CD14-positive monocyte (primary cell): ENCODE results near the gene SKA1. TPM values are rescaled to one million over a fixed set of nuclear protein-coding genes. Genes with fewer than 3 reads are reported as not detected.
"Not testable (repeated sequence)": the region's sequence is repeated elsewhere in the genome, so short reads cannot be mapped to it uniquely, and the experiment has no call there.

Source experiments
- DNase-seq, 3 donors: peaks; one replicate each; pipeline ENCODE4 v3.0.0-alpha.2; 2011 to 2022
- H2AFZ ChIP-seq: 2 replicates; pipeline ENCODE4 v1.6.0; 2012; ENCODE audit warnings: mild to moderate bottlenecking, low read depth, low read length, inconsistent platforms; ENCODE audit not compliant: insufficient read depth, poor library complexity, severe bottlenecking
- H3K27ac ChIP-seq, 2 donors: 1 replicate in 1 of 2; 2 replicates in 1 of 2; pipeline ENCODE4 v1.5.1; 2012 to 2013; ENCODE audit warnings: low read length in 2 of 2, control low read depth in 1 of 2, inconsistent platforms in 1 of 2, low read depth in 1 of 2, mild to moderate bottlenecking in 1 of 2
- H3K27me3 ChIP-seq, 2 donors: one replicate each; pipeline versions ENCODE4 v1.6.0 to v1.6.1; 2011 to 2013; ENCODE audit warnings: low read length in 2 of 2; ENCODE audit not compliant: control insufficient read depth in 2 of 2, insufficient read depth in 2 of 2
- H3K36me3 ChIP-seq, 2 donors: replicated peaks in 1 of 2; 1 replicate in 1 of 2; 2 replicates in 1 of 2; pipeline versions ENCODE4 v1.5.1 to v1.6.1; 2012 to 2013; ENCODE audit warnings: low read length in 2 of 2, control low read depth in 1 of 2, inconsistent platforms in 1 of 2, mild to moderate bottlenecking in 1 of 2; ENCODE audit not compliant: insufficient read depth in 2 of 2, control insufficient read depth in 1 of 2
- H3K4me1 ChIP-seq, 2 donors: 1 replicate in 1 of 2; 2 replicates in 1 of 2; pipeline versions ENCODE4 v1.5.1 to v1.6.1; 2012 to 2013; ENCODE audit warnings: low read length in 2 of 2, control low read depth in 1 of 2, inconsistent platforms in 1 of 2, mild to moderate bottlenecking in 1 of 2, moderate library complexity in 1 of 2; ENCODE audit not compliant: insufficient read depth in 2 of 2, control insufficient read depth in 1 of 2
- H3K4me2 ChIP-seq: replicated peaks from 2 replicates; pipeline ENCODE3; 2012; ENCODE audit warnings: low read length, moderate library complexity, mild to moderate bottlenecking; ENCODE audit not compliant: poor library complexity, severe bottlenecking; ENCODE audit errors: extremely low read depth
- H3K4me3 ChIP-seq, 3 experiments: fragments of 200-600 bp in 1 of 3; sonication (generic) in 1 of 3; replicated peaks in 1 of 3; 1 replicate in 2 of 3; 2 replicates in 1 of 3; pipeline ENCODE4 v1.5.1; 2011 to 2013; ENCODE audit warnings: low read length in 3 of 3, mild to moderate bottlenecking in 3 of 3, control low read depth in 2 of 3, low read depth in 2 of 3, inconsistent platforms in 1 of 3, moderate library complexity in 1 of 3
- H3K79me2 ChIP-seq: 2 replicates; pipeline ENCODE4 v1.6.0; 2012; ENCODE audit warnings: mild to moderate bottlenecking, control low read depth, inconsistent platforms, low read length, moderate library complexity; ENCODE audit not compliant: insufficient read depth
- H3K9ac ChIP-seq: 2 replicates; pipeline ENCODE4 v1.6.0; 2017; ENCODE audit warnings: low read length, mild to moderate bottlenecking; ENCODE audit not compliant: insufficient read depth, poor library complexity, severe bottlenecking
- H3K9me3 ChIP-seq, 2 donors: replicated peaks in 1 of 2; 1 replicate in 1 of 2; 2 replicates in 1 of 2; pipeline versions ENCODE4 v1.5.1 to v1.6.1; 2012 to 2013; ENCODE audit warnings: low read length in 2 of 2, control low read depth in 1 of 2; ENCODE audit not compliant: control insufficient read depth in 1 of 2, insufficient read depth in 1 of 2
- H4K20me1 ChIP-seq: 2 replicates; pipeline ENCODE4 v1.6.0; 2012; ENCODE audit warnings: mild to moderate bottlenecking, low read length, control low read depth, moderate library complexity; ENCODE audit not compliant: insufficient read depth
- H3K27ac Mint-ChIP-seq, 7 donors: one replicate each; pipeline ENCODE4 v1.8.0; 2020; ENCODE audit warnings: mild to moderate bottlenecking in 7 of 7, mixed read lengths in 7 of 7, moderate library complexity in 6 of 7, inconsistent platforms in 2 of 7
- H3K27me3 Mint-ChIP-seq, 3 donors: one replicate each; pipeline ENCODE4 v1.8.0; 2021 to 2022; ENCODE audit warnings: low read depth in 3 of 3, mild to moderate bottlenecking in 3 of 3, mixed read lengths in 3 of 3, moderate library complexity in 3 of 3, inconsistent platforms in 1 of 3
- H3K36me3 Mint-ChIP-seq, 2 donors: one replicate each; pipeline ENCODE4 v1.8.0; 2020; ENCODE audit warnings: mixed read lengths in 2 of 2, inconsistent platforms in 1 of 2, mild to moderate bottlenecking in 1 of 2
- H3K4me1 Mint-ChIP-seq: one replicate; pipeline ENCODE4 v1.8.0; 2020; ENCODE audit warnings: mild to moderate bottlenecking, mixed read lengths
- H3K4me3 Mint-ChIP-seq, 2 donors: one replicate each; pipeline ENCODE4 v1.8.0; 2020; ENCODE audit warnings: mild to moderate bottlenecking in 2 of 2, mixed read lengths in 2 of 2, moderate library complexity in 1 of 2
- H3K9me3 Mint-ChIP-seq, 7 donors: one replicate each; pipeline ENCODE4 v1.8.0; 2020 to 2022; ENCODE audit warnings: mixed read lengths in 7 of 7, mild to moderate bottlenecking in 6 of 7, moderate library complexity in 6 of 7, inconsistent platforms in 2 of 7
- CTCF ChIP-seq: fragments of 200-600 bp; IDR thresholded peaks from one replicate; pipeline ENCODE4 v1.8.0; 2022; ENCODE audit warnings: antibody characterized with exemption, mild to moderate bottlenecking
- WGBS: methylation state at CpG from one replicate; pipeline ENCODE4 v1.1.5; 2013; ENCODE audit warnings: missing lambda C conversion rate; ENCODE audit not compliant: insufficient coverage; 5-methylcytosine and 5-hydroxymethylcytosine counted together
- intact Hi-C, 2 donors: fragments of 100-400 bp; cut with micrococcal nuclease; formaldehyde crosslinking; loops; one replicate each; pipeline versions ENCODE4 v1.15.0 to v1.15.1; 2023
- polyA plus RNA-seq, 3 donors: library from polyadenylated mRNA; depleted of rRNA in 1 of 3; unstranded in 2 of 3; stranded (reverse) in 1 of 3; fragments of 300-500 nt in 2 of 3; fragments of >200 nt in 1 of 3; fragmentation: Illumina TruSeq in 2 of 3; gene quantifications; 1 replicate in 2 of 3; 2 replicates in 1 of 3; pipeline ENCODE4 v1.2.3, GENCODE V29; 2012 to 2021

SKA1 gene
- polyA plus RNA-seq, 3 donors: 0.17 TPM; not detected in 2

- H3K36me3 Mint-ChIP-seq: no peaks in the 10 kb centered on the region
- Histone ChIP-seq H3K36me3 (no peaks in the 10 kb centered on the region), H3K4me3 (no peak overlapping the region), H4K20me1 (no peaks in the 10 kb centered on the region), H3K27me3 (no peaks in the 10 kb centered on the region), H3K4me1 (no peaks in the 10 kb centered on the region), H3K9me3 (peaks cover 3 to 4% of the 10 kb centered on the region in 2 donors), H3K9ac (no peak overlapping the region), H3K27ac (no peak overlapping the region), H3K79me2 (no peaks in the 10 kb centered on the region), H2AFZ (no peak overlapping the region), H3K4me2 (no peak overlapping the region)
- H3K27ac Mint-ChIP-seq: no peak overlapping the region
- WGBS: no CpG with 5 or more reads among the region's 5 CpGs
- peaks cover 7 to 9% (median 8%) of the 10 kb centered on the region in 3 donors for H3K27me3 Mint-ChIP-seq
- TF ChIP-seq CTCF: peak; percentile 65
- H3K9me3 Mint-ChIP-seq: peaks cover 0 to 12% (median 10%) of the 10 kb centered on the region in 7 donors
- H3K4me1 Mint-ChIP-seq: peaks cover 2% of the 10 kb centered on the region
- intact Hi-C loops: no loop called here
- peak in 1 of 3 donors; percentile 1 for DNase-seq
- H3K4me3 Mint-ChIP-seq: no peak overlapping the region
Observed at GRCh38 chr18:50429207-50429948, 54.5 kb downstream of the SKA1 start.

GRCh38 chr18:50432915-50433314 is 58.1 kb downstream of the SKA1 start:
- H3K4me2 ChIP-seq: no peak overlapping the region
- H3K9me3 Mint-ChIP-seq: no peaks in the 10 kb centered on the region
- no peak for TF ChIP-seq CTCF
- no peaks in the 10 kb centered on the region for H3K27me3 ChIP-seq
- H3K9ac ChIP-seq: no peak overlapping the region
- DNase-seq: no peak
- H3K4me1 ChIP-seq: no peaks in the 10 kb centered on the region
- H3K4me3 Mint-ChIP-seq: no peak overlapping the region
- H3K4me3 ChIP-seq: no peak overlapping the region
- no peaks in the 10 kb centered on the region for H3K36me3 ChIP-seq
- H4K20me1 ChIP-seq: no peaks in the 10 kb centered on the region
- H3K27ac Mint-ChIP-seq: no peak overlapping the region
- peaks cover 5 to 9% (median 7%) of the 10 kb centered on the region in 3 donors for H3K27me3 Mint-ChIP-seq
- H2AFZ ChIP-seq: no peak overlapping the region
- no peaks in the 10 kb centered on the region for H3K9me3 ChIP-seq
- 100% methylated on average over 2 of the region's 3 CpGs for WGBS
- H3K36me3 Mint-ChIP-seq: no peaks in the 10 kb centered on the region
- intact Hi-C loops: loop anchor here in 1 of 2 donors (10.0 kb wide), 1 partner anchor 428 kb away; no protein-coding TSS in a partner anchor
- no peak overlapping the region for H3K27ac ChIP-seq
- H3K79me2 ChIP-seq: no peaks in the 10 kb centered on the region
- H3K4me1 Mint-ChIP-seq: peaks cover 2% of the 10 kb centered on the region

- not testable (repeated sequence) for H2AFZ ChIP-seq, H3K4me1 ChIP-seq, H3K36me3 Mint-ChIP-seq, H3K79me2 ChIP-seq, H3K9me3 ChIP-seq, H3K9ac ChIP-seq, H3K4me2 ChIP-seq, H3K27me3 ChIP-seq, H3K4me3 Mint-ChIP-seq, H3K27me3 Mint-ChIP-seq, H3K27ac ChIP-seq, H3K36me3 ChIP-seq, H3K4me3 ChIP-seq, DNase-seq, H3K4me1 Mint-ChIP-seq, H4K20me1 ChIP-seq, H3K9me3 Mint-ChIP-seq
- WGBS: no CpG with 5 or more reads among the region's 1 CpG
- intact Hi-C loops: loop anchor here in 1 of 2 donors (10.0 kb wide), 1 partner anchor 432 kb away; no protein-coding TSS in a partner anchor
- H3K27ac Mint-ChIP-seq: peak overlapping the region in 1 of 7 donors; percentile 24
Observed at GRCh38 chr18:50436742-50437141, 61.9 kb downstream of the SKA1 start.
